ENCODE measurements around the gene UBE4A.
A peak's percentile ranks its signal among the peaks of the same experiment; 100 is the strongest.

UBE4A gene, protein sequence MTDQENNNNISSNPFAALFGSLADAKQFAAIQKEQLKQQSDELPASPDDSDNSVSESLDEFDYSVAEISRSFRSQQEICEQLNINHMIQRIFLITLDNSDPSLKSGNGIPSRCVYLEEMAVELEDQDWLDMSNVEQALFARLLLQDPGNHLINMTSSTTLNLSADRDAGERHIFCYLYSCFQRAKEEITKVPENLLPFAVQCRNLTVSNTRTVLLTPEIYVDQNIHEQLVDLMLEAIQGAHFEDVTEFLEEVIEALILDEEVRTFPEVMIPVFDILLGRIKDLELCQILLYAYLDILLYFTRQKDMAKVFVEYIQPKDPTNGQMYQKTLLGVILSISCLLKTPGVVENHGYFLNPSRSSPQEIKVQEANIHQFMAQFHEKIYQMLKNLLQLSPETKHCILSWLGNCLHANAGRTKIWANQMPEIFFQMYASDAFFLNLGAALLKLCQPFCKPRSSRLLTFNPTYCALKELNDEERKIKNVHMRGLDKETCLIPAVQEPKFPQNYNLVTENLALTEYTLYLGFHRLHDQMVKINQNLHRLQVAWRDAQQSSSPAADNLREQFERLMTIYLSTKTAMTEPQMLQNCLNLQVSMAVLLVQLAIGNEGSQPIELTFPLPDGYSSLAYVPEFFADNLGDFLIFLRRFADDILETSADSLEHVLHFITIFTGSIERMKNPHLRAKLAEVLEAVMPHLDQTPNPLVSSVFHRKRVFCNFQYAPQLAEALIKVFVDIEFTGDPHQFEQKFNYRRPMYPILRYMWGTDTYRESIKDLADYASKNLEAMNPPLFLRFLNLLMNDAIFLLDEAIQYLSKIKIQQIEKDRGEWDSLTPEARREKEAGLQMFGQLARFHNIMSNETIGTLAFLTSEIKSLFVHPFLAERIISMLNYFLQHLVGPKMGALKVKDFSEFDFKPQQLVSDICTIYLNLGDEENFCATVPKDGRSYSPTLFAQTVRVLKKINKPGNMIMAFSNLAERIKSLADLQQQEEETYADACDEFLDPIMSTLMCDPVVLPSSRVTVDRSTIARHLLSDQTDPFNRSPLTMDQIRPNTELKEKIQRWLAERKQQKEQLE

DNA sequence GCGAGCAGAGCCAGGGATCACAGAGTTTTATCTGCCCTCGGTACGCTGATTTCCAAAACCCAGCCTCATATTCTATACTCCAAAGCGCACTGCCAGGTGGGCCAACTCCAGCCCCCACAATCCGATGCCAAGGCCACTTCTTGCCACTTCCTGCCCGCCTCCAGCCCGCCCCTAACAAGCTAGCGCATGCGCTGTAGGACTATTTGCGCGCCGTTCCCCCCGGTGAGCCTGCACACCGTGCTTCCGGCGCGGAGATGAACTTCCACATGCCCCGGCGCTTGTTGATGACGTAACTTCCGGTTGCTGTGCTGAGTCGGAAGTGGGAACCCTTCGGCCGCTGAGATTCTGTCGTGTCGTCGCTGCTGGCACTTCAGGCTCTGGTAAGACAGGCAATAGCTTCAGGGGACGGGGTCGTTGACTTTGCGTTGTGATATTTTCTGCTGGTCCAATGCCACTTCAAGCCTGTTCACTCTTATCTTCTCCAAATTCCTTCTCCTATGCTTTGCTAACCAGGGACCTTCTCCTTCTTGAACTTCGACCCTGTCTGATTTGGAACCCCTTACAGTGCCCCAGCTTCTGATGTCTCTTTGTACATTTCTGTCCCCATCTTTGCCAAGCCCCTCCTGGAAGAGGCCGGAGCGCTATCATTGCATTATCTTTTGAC is at the start of gene UBE4A:
TSS of gene UBE4A (plus strand) at position 306 of the 664 bp plus-strand sequence. CDS start 5,481 bp downstream, outside the sequence.
- DNase-seq (ENCODE audit: low read depth in 3 of 3, low spot score in 1 of 3), result peak; percentile 95 to 96 (median 96)

DNA sequence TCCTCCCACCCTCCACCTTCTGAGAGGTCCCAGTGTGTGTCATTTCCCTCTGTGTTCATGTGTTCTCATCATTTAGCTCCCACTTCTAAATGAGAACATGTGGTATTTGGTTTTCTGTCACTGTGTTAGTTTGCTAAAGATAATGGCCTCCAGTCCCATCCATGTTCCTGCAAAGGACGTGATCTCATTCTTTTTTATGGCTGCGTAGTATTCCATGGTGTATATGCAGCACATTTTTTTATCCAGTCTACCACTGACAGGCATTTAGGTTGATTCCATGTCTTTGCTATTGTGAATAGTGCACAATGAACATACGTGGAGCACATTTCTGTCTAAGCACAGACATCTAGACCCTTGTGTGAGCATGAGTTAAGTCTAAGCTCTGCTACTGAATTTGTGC is 49.1 kb upstream of the UBE4A start:
- no peak for DNase-seq (ENCODE audit: low read depth in 3 of 3, low spot score in 1 of 3)

DNA sequence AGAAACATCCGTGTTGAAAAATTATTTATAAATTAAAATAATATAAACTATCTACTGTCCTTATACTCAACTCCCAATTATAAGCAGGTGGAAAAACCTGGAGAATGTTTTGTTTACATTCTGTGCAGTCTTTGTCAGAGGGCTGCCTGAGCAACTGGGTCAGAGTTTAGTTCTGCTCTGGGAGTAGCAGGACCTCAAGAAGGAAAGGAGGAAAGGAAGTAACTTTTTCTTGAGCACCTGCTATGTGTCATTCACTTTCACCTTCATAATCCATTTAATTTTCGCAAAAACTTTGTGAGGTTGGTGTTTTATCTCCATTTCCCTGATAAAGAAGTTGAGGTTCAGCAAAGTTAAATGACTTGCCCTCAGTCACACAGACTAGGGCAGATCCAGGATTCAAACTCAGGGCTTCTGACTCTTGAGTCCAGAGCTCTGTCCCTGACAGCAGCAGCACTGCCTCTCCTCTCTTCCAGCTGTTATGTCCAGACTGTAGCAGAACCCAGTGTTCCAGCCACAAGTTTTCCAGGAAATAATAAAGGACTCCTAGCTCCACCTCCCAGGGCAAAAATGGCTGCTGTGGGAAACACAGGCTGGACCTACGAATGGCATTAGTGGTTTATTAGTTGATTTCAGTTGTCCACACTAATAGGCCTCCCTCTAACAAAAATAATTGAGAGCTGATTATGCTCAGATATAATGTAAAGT is 48.5 kb upstream of the UBE4A start:
- no peak for DNase-seq (ENCODE audit: low read depth in 3 of 3, low spot score in 1 of 3)

DNA sequence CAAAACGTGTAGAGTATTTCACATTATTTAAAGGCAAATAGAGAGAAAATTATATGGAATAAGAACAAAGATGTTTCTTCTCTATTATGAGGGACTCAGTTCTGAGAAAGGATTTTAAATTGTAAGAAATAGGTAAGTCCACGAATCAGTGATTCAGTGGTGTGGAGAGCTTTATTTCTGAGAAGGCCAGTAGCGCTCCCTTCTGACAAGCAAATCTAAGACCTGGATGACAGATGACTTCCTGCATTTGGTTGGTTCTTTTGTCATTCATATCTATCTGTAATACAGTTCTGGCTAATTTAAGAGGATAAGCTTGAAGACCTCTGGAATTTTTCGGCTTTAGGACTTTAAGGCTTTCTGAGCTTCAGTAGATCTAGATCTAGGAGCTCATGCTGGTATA is 47.9 kb upstream of the UBE4A start:
- DNase-seq (ENCODE audit: low read depth in 3 of 3, low spot score in 1 of 3), result no peak

DNA sequence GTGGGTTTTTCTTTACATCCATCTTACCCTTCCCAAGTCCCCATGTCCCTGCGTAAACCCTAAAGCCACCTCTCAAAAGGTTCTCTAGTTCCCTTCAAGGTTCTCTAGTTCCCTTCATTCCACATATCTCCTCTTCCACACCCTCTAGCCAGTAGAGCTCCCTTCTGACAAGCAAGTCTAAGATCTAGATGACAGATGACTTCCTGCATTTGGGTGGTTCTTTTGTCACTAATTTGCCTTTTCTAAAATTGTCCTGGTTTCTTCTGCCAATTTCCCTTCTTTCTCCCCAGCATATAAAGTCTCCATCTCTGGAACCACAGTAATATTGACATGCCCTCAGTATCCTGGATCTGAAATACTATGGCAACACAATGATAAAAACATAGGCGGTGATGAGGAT is 47.1 kb upstream of the UBE4A start:
- DNase-seq (ENCODE audit: low read depth in 3 of 3, low spot score in 1 of 3), result no peak

DNA sequence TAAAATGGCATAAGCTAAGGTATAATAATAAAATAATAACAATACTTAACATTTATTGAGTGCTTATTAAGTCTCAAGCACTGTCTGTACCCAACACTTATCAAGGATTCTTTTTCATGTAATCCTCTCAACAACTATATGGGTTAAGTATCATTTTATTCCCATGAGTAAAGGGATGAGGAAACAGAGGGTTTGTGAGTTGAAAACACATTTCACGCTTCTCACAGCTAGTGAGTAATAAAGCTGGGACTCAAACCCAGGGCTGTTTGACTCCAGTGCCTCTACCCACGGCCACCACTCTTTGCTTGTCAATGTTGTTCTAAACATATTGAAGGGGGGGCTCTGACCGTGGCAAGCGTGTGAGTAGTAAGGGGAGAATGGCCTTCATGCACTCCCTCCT is 46.2 kb upstream of the UBE4A start:
- DNase-seq (ENCODE audit: low read depth in 3 of 3, low spot score in 1 of 3), result no peak

DNA sequence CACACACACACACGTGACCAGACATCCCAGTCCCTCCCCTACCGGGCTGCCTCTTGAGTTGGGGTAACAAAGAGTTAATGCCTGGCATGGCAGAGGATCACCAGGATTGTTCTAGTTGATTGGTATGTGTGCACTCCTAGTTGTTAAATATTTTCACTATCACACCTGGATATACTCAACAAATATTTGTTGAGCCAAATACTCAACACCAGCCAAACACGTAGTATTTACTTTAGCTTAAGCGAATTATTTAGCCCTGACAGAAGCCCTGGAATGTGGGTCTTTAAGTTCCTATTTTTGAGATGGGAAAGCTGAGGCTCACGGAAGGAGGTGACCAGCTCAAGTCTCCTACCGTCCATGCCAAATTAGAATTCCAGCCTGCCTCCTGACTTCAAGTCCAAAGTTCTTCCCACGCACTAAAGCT is 44.4 kb upstream of the UBE4A start:
- no peak for DNase-seq (ENCODE audit: low read depth in 3 of 3, low spot score in 1 of 3)

DNA sequence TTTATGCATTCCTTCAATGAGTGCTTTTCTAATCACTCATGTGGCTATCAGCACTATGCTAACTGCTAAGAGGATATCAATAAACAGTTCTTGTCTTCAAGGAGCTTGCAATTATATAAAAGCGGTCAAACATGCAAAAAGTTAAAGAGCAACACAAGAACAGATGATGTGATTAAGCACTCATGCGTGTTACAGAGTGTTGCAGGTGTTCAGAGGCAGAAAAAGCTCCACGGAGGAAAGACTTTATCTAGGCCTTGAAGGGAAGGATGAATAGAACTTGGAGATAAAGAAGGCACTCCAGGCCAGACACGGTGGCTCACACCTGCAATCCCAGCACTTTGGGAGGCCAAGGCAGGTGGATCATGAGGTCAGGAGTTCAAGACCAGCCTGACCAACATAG is 41.3 kb upstream of the UBE4A start:
- no peak for DNase-seq (ENCODE audit: low read depth in 3 of 3, low spot score in 1 of 3)

DNA sequence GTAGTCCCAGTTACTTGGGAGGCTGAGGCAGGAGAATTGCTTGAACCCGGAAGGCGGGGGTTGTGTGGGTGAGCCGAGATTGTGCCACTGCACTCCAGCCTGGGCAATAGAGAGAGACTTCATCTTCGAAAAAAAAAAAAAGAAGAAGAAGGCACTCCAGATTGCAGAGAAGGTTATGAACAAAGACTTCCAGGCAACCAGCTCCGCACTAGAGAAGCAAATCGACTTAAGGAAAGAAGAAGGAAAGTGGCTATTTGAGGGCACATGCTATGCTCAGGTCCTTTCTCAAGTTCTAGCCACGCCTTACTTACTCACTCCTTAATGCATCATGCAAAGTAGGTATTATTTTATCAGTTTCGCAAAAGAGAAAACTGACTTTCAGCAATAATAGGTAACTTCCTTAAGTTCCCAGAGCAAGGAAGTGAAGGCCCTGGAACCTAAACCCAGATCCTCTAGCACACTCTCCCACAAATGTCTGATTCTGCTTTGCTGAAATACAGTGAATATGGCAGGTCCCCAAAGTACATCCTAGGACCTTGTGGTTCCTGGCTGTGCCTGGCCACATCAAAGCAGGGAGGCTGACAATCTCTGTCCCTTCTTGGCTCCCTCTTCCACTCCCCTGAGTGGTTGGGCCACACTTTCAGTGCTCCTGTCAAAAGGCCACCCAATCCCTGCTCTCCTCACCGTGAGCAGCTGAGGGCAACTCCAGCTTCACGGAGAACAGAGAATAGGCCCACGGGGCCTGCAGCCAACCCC is 40.6 kb upstream of the UBE4A start:
- no peak for DNase-seq (ENCODE audit: low read depth in 3 of 3, low spot score in 1 of 3)

DNA sequence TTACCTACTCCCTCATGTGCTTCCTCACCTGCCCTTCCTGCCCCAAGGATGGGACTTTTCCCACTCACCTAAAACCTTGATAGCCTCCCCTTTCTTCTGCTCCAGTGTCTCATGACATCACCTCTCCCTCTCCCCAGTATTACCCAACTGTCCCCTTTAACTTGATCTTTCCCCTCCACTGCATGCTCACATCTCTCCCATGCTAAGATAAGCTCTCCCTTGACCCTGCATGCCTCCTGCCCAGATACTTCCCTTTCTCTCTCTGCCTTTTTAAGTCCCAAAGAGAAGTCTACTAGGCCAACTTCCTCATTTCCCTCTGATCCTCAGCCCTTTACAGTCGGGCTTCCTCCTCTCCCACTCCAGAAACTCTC is 40.1 kb upstream of the UBE4A start:
- DNase-seq (ENCODE audit: low read depth in 3 of 3, low spot score in 1 of 3), result no peak

DNA sequence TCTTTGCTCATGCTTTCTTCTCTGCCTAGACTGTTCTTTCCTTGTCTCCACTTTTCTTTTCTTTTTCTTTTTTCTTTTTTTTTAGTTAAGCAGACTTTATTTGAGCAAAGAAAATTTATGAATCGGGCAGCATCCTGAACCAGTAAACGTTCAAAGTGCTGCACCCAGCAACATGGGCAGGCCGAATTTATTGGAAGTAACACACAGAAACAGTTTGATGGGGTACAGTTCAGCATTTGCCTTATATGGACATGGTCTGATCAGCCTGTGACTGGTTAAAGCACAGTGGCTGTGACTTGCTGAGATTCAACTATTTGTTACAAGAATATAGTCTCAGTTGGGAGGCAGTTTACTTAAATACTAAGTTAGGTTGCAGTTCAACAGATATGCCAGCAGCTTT is 38.9 kb upstream of the UBE4A start:
- DNase-seq (ENCODE audit: low read depth in 3 of 3, low spot score in 1 of 3), result no peak

DNA sequence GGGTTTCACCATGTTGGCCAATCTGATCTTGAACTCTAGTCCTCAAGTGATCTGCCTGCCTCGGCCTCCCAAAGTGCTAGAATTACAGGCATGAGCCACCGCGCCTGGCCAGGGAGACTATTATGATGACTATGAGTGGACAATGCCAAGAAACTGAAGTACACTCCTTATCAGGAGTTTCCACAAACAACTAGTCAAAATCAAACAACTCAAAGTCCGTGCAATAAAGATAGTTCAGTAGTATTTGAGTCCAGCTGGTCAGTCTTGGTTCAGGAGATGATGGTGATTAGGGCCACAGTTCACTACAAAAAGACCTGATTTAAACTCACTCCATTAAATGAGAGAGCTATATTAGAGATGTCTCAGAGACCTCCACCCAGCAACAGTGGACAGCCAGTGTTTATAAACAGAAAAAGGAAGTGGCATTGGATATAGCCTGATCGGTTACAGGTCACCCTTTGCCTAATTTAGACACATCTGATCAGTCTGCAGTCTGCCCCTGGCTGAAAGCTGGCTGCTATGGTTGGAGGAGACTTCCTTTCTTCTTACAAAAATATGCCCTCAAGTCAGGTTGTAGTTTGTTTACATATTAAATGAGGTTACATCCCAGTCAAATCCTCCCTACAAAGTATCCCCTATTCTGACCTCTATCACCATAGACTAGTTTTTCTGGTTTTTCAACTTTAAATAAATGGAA is 37.9 kb upstream of the UBE4A start:
- no peak for DNase-seq (ENCODE audit: low read depth in 3 of 3, low spot score in 1 of 3)

DNA sequence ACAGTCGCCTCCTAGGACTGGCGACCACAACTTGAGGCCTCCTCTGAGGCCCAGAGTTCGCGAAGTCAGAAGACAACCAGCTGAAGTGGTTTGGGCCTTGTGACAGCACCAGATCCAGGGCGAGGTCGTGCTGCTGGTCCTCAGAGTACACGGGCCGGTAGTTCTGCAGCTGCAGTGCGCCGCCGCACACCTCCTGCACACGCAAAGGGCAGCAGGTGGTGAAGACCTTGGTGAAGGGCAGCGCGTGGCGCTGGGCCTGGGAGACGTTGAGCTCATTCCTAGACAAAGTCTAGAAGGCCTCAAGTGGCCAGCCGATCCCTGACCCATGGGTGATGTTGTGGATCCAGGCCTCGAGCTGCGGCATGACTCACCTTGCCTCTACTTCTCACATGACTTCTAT is 36.7 kb upstream of the UBE4A start:
- DNase-seq (ENCODE audit: low read depth in 3 of 3, low spot score in 1 of 3), result no peak

DNA sequence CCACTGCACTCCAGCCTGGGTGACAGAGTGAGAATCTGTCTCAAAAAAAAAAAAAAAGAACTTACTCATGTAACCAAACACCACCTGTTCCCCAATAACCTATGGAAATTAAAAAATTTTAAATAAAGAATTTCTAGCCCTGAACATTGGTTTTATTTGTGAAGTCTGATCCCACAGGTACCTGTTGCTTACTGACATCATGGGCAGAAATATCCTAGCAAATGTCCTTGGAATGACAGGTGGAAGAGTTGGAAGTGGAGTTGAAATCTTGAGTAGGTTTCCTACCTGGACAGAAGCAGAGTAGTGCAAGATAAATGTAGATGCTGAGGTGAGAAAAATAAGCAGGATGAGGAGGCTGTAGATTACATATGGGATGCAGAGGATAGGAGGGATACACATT is 34.1 kb upstream of the UBE4A start:
- no peak for DNase-seq (ENCODE audit: low read depth in 3 of 3, low spot score in 1 of 3)

DNA sequence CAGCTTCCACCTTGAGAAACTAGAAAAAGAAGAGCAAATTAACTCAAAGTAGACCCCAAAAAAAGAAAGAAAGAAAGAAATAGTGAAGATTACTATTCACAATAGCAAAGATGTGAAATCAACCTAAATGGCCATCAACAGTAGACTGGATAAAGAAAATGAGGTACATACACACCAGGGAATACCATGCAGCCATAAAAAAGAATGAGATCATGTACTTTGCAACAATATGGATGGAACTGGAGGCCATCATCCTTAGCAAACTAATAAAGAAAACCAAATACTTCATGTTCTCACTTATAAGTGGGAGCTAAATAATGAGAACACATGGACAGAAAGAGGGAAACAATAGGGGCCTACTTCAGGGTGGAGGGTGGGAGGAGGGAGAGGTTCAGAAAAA is 30.7 kb upstream of the UBE4A start:
- DNase-seq (ENCODE audit: low read depth in 3 of 3, low spot score in 1 of 3), result no peak

DNA sequence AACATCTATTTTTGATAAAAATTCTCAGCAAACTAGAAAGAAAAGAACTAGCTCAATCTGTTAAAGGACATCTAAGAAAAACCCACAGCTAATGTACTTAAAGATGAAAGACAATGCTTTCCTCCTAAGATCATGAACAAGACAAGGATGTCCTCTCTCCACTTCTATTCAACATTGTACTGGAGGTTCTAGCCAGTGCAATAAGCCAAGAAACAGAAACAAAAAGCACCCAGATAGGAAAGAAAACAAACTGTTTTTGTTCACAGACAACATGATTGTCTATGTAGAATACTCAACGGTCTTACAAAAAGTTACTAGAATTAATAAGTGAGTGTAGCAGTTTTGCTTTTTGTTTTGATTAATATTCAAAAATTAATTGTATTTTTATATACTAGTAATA is 24.7 kb upstream of the UBE4A start:
- DNase-seq (ENCODE audit: low read depth in 3 of 3, low spot score in 1 of 3), result no peak

DNA sequence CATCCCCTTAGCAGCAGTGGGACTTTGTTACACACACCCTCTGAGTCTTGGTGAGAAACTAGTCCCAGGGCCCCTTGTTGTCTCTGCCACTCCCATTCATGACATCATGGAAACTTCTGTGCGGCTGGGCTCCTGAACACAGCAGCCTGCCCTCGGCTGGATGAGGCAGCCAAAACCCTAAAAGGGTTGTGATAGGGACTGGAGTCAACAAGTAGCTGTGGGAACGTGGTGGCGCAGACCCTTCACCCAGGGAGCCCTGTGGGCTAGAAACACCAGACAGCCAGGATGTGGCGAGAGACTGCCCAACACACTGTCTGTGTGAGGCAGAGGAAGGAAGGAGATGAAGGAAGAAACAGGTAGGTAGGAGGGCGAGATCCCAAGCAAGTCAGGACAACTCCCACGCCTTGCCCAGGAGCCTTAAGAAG is 20.8 kb upstream of the UBE4A start:
- peak; percentile 53 to 87 (median 81) for DNase-seq (ENCODE audit: low read depth in 3 of 3, low spot score in 1 of 3)

DNA sequence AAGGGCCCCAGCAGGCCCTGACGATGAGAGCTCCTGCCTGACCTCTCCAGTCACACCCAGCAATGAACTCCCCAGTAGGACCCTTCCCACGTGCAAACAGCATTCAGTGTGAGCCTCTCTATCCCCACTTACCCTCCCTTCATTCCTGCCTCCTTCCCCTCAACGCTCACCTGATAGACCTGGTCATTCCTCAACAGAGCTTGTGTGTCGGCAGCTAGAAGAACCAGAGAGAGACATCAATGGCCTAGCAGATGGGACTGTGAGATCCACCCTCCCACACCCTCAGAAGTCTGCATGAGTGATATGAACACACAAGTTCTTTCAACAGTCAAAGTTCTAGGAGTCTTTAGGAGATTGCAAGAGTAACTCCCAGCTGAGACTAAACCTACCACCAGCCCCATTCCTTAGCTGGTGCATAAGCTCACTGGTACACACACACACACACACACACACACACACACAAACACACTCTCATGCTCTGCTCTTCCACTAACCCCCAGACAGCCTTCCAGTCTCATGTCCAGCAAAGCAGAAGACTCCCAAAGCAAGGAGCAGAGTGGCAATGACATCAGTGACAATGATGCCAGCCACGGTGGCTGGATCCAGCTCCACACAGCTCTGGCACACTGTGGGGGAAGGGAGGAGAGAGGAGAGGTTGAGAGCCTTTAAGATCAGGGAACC is 20.0 kb upstream of the UBE4A start:
- DNase-seq (ENCODE audit: low read depth in 3 of 3, low spot score in 1 of 3), result no peak

DNA sequence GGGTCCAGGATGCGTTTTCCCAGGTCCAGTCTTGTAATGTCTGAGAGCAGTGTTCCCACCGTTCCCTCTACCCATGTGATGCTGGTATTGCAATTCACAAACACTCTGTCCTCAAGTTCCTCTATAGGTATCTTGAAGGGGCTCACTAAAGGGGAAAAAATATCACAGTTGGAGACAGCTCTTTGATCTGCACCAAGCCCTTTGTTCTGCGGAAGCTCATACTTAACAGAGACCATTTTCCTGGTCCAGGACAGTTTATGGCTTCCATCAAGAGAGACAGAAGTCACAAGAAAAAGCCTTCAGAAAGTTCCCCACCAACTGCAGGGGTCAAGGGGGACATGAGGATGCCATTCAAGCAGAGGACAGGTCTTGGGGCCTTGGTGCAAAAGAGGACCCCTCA is 19.0 kb upstream of the UBE4A start:
- DNase-seq (ENCODE audit: low read depth in 3 of 3, low spot score in 1 of 3), result no peak

Data from stimulated activated CD4-positive, alpha-beta T cell treated with anti-CD3 and anti-CD28 coated beads, TNF-alpha, amount 100 ng/mL, for 1 hour (primary cell).